ENCODE measurements around the gene GNAQ.

The GNAQ gene

GRCh38 chr9:77848897-77849296, 182.7 kb downstream of the GNAQ start:
- no peak for DNase-seq (ENCODE audit: low read depth in 1 of 2, low spot score in 1 of 2)

DNA sequence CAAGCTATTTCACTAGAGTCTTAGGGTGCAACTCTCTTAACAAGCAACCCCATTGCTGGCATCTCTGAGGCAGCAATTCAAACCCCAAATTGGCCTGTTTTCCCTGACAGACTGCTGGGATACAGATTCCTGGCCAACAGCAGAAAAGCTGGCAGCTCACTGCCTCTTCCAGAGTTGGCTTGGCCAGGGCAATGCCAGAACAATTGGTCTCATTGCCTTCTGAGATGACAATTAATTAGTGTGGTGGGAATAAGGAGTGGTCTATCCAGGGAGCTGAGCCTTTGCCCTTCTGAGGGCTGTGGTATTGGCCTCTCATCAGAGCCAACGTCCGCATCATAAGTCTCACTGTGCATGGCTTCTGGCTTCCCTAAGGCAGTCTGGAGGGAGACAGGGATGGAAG, 183.2 kb downstream of the GNAQ start:
- no peak for DNase-seq (ENCODE audit: low read depth in 1 of 2, low spot score in 1 of 2)

DNA sequence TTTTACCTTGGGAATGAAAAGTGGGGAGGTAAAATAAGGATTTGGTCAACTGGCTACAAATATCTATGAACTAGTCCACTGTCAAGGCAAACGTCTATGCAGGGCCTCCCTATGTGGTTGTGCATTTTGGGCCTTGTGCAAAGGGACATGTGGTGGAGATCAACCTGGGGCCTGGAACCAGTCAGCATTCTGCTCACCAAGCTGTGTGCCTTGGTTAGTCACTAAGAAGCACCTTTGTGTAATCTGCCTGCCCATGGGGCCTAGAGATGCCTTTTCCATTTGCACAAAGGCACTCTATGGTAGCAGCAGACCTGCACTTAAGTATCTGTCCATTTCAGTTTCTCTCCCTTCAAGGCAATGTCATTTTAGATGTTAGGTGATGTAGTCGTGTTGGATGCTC, 184.0 kb downstream of the GNAQ start:
- no peak for DNase-seq (ENCODE audit: low read depth in 1 of 2, low spot score in 1 of 2)

GRCh38 chr9:77847059-77847499, 184.5 kb downstream of the GNAQ start:
- no peak for DNase-seq (ENCODE audit: low read depth in 1 of 2, low spot score in 1 of 2)

DNA sequence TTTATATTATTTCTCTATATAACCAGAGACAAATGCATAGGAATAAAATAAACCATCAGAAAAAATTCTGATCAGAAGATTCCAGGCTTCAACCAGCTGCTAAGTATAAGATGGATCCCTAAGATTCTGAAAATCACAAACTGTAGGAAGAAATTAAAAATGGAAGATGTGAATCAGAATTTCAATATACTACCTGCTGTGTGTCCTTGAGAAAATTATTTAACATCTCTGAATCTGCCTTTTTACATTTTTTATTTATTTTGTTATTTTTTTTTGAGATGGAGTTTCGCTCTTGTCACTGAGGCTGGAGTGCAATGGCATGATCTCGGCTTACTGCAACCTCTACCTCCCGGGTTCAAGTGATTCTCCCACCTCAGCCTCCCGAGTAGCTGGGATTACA, 187.2 kb downstream of the GNAQ start:
- DNase-seq (ENCODE audit: low read depth in 1 of 2, low spot score in 1 of 2) = no peak

GRCh38 chr9:77843871-77844155, 187.8 kb downstream of the GNAQ start:
- no peak for DNase-seq (ENCODE audit: low read depth in 1 of 2, low spot score in 1 of 2)

- DNase-seq (ENCODE audit: low read depth in 1 of 2, low spot score in 1 of 2) = no peak
These were observed 188.3 kb downstream of the GNAQ start for GRCh38 chr9:77843076-77843870.

- no peak for DNase-seq (ENCODE audit: low read depth in 1 of 2, low spot score in 1 of 2)
These were observed 189.7 kb downstream of the GNAQ start for GRCh38 chr9:77841739-77842386.

- DNase-seq (ENCODE audit: low read depth in 1 of 2, low spot score in 1 of 2) = no peak
These were observed 192.0 kb downstream of the GNAQ start for GRCh38 chr9:77839459-77840140.

GRCh38 chr9:77838986-77839385, 192.6 kb downstream of the GNAQ start:
- DNase-seq (ENCODE audit: low read depth in 1 of 2, low spot score in 1 of 2) = no peak

- DNase-seq (ENCODE audit: low read depth in 1 of 2, low spot score in 1 of 2) = no peak
These were observed 196.6 kb downstream of the GNAQ start for GRCh38 chr9:77834898-77835488.

DNA sequence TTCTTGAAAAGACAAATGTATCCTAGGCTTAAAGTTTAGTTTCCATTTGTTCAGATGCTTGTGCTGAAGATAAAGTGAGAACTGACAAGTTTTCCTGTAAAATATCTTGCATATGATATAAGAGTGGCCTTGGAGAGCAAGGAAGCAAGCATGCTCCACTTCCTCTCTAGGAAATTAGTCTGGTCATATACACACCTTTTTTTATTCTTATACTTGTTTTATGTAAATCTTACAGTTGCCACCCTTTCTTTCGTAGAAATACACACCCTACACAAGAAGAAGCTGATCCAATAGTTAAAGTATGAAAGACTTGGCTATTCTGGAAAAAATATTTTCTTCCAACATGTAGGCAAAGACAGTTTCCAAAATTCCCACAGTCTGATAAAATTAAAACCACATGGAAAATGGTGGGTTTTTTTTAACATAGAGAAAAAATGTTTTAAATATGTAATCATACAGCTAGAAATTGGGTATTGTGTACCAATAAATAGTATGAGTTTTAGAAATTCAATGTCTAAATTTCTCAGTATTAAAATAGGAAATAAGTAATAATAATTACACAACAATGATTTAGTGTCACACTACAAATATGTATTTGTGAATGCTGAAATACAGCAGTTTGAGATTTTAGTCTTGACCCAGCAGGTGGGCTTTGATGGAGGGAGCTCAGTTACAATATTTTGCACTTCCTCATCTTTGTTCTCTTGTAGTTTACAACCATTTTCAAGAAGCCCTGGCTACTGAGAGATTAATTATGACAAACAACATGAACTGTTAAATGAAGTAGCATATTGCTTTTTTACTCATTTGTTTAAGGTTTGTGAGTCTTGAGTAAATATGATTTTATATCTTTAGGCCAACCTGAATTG, 197.8 kb downstream of the GNAQ start:
- no peak for DNase-seq (ENCODE audit: low read depth in 1 of 2, low spot score in 1 of 2)

DNA sequence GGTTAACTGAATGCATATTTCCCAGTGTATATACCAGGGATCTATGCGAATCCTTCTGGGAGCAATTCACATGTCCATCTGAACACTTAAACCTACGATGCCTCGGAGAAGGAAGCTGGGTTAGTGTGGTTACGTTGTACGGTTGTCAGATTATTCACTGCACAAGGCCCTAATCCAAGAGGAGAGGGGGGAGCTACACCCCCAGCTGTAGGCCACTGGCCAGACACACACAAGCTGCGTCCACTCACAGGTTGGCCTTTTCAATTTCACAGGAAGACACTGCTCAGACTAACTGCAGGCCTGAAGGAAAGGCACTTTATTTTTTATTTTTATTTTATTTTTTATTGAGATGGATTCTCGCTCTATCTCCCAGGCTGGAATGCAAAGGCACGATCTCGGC, 199.0 kb downstream of the GNAQ start:
- no peak for DNase-seq (ENCODE audit: low read depth in 1 of 2, low spot score in 1 of 2)

DNA sequence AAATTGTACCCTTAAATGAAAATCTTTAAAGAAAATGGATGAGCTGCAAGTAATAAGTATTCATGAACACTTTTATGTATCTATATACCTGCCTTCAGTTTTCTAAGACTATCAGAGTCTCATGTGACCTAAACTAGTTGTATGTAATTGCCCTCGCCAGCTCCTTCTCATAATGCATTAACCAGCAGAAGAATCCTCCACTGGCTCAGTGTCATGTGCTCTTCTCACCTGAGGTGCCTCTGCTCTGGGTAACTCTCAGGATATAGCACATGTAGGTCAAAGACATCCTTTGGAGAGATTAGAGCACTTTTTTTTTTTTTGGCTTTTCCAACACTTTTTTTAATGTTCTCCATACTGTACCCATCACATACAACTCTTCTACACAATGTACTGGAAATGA, 199.8 kb downstream of the GNAQ start:
- DNase-seq (ENCODE audit: low read depth in 1 of 2, low spot score in 1 of 2) = no peak

DNA sequence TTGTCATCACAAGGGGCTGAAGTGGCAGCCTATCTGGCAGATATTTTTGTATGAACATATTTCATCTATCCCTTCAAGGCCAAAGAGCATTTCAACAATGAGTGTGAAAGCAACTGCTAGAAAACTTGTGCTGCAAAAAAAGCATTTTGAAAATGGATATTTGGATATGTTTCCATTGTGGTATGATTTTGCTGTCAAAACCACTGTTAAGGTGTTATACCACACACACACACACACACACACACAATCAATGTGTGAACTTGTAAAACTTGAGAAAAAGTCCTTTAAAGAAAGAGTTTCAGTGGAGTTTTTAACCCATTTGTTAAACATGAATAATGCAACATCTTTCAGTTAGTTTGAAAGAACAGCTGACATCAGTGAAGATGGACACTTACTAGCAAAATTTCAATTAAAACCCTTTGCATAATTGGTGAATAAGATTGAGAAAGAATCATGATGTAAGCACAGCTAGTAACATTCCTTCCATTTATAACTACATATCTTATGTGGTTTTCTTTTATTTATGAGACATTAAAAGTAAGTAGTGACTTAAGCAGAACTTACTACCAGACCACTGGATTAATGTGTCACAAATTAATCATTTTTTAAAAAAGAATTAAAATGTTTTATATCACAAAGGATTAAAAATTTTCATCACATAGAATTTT, 200.9 kb downstream of the GNAQ start:
- DNase-seq (ENCODE audit: low read depth in 1 of 2, low spot score in 1 of 2) = no peak

- DNase-seq (ENCODE audit: low read depth in 1 of 2, low spot score in 1 of 2) = no peak
These were observed 202.2 kb downstream of the GNAQ start for GRCh38 chr9:77829420-77829819.

- DNase-seq (ENCODE audit: low read depth in 1 of 2, low spot score in 1 of 2) = no peak
These were observed 204.4 kb downstream of the GNAQ start for GRCh38 chr9:77827104-77827784.

DNA sequence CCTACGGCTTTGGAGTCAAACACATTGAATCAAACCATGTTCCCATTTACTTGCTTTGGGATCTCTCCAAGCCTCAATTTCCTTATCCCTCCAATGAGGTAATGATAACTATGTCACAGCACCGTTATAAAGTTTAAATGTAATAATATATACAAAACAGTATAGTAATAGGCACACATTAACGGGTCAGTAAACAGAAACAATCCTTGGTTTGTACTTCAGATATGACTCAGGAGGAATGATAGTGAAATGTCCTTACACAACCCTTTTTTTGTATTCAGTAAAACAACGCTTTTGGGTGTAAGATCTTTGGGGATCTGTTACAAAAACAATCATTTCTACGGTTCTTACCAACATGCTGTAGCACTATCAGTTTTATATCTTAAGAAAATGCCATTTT, 205.0 kb downstream of the GNAQ start:
- no peak for DNase-seq (ENCODE audit: low read depth in 1 of 2, low spot score in 1 of 2)

GRCh38 chr9:77826116-77826515, 205.5 kb downstream of the GNAQ start:
- no peak for DNase-seq (ENCODE audit: low read depth in 1 of 2, low spot score in 1 of 2)

DNA sequence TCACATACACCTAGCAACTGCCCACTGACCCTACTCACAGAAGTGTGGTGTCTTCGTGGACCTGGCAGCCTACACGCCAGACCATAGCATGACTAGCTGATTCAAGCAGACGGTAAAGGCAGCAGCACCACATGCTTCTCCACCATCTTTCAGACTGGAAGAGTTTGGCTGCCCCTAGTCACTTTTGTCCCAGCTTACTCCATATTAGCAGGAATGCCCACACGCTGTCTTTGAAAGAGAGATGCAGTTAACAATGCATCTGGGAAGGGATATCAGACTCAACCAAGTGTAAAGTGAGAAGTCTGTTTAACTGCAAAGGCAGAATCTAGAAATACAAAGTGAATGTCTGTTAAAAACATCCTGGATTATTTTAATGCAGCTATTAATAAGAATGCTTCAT, 206.2 kb downstream of the GNAQ start:
- DNase-seq (ENCODE audit: low read depth in 1 of 2, low spot score in 1 of 2) = no peak

All from stimulated activated CD4-positive, alpha-beta T cell treated with anti-CD3 and anti-CD28 coated beads, Interleukin-15, amount 100 ng/mL, for 1 hour (primary cell).